NCI-H345 treated with DMSO at 0.1 percent for 48 hours (cell line): Measurements from ENCODE around the gene ATP10B.

Experiments used
- DNase-seq: peaks from one replicate; lab custom pipeline; 2025; ENCODE audit not compliant: unreplicated experiment; lab: John Stamatoyannopoulos, UW

The ATP10B gene

GRCh38 chr5:160516696-160517530 is 335.1 kb downstream of the ATP10B start:
- no peak for DNase-seq

- DNase-seq, result no peak
These were observed 337.1 kb downstream of the ATP10B start for GRCh38 chr5:160514866-160515265.

DNA sequence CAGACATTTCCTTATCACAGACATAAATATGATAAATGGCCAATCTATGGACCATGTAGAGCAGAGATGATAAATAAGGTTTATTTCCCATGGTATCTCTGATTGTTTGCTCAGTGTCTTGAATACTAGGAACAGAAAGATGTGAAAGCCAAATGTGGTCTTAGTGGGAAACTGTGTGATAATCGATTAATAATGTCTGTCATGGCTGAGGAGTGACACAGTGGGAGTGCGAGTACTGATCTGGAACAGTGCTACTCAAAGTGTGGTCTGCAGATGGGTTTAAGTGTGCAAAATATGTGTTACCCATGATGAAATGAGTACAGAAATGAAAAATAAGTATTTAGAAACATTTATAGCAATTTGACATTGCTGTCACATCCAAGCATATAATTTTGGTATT is 337.8 kb downstream of the ATP10B start:
- no peak for DNase-seq

- DNase-seq, result no peak
These were observed 338.5 kb downstream of the ATP10B start for GRCh38 chr5:160513485-160513884.
